ENCODE data around the gene LRCH3. TPM values are rescaled to one million over a fixed set of nuclear protein-coding genes. Genes with fewer than 3 reads are reported as not detected.

Gene LRCH3
- total RNA-seq, 1 donor from 2014 or later: 99.0 TPM

DNA sequence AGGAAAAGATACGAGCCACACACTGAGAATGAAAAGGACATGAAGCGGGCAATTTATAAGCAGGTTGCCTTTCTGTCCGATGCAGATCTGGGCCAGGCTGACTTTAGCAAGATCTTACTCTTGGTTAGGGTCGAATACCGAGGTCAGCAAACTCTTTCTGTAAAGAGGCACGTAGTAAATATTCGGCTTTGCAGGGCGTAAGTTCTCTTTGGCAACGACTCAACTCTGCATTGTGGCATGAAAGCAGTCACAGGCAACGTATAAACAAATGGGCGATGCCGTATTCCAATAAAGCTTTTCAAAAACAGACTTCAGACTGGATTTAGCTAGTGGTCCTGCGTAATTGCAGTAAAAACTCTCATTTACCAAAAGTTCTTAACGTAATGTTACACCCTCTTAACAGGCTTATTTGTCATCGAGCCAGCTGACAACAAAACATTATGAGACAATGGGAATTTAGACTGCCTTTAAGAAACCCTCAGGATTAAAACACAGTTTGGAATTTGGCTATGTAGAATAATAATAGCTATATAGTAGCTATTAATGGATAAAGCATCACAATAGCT is 145.8 kb downstream of the LRCH3 start:
- TF ChIP-seq, protein P1, sequence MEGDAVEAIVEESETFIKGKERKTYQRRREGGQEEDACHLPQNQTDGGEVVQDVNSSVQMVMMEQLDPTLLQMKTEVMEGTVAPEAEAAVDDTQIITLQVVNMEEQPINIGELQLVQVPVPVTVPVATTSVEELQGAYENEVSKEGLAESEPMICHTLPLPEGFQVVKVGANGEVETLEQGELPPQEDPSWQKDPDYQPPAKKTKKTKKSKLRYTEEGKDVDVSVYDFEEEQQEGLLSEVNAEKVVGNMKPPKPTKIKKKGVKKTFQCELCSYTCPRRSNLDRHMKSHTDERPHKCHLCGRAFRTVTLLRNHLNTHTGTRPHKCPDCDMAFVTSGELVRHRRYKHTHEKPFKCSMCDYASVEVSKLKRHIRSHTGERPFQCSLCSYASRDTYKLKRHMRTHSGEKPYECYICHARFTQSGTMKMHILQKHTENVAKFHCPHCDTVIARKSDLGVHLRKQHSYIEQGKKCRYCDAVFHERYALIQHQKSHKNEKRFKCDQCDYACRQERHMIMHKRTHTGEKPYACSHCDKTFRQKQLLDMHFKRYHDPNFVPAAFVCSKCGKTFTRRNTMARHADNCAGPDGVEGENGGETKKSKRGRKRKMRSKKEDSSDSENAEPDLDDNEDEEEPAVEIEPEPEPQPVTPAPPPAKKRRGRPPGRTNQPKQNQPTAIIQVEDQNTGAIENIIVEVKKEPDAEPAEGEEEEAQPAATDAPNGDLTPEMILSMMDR (IDR thresholded peaks at IDR 0.05): no peak
- TF ChIP-seq POLR2AphosphoS5 (IDR thresholded peaks at IDR 0.05; ENCODE audit: insufficient read depth in 1 of 2, low read depth in 1 of 2) (no peak), POLR2A (IDR thresholded peaks at IDR 0.05) (no peak)
- no peaks in the 10 kb centered on the region for H3K4me1 ChIP-seq
- H3K27ac ChIP-seq: no peak overlapping the region
- H3K36me3 ChIP-seq: no peaks in the 10 kb centered on the region
- H3K9me3 ChIP-seq: no peaks in the 10 kb centered on the region
- H3K4me3 ChIP-seq: no peak overlapping the region
- no peak for DNase-seq (ENCODE audit: extremely low spot score in 2 of 2)
- intact Hi-C loops (cut with DNase I): no loop called here
- no peaks in the 10 kb centered on the region for H3K27me3 ChIP-seq

Small RNAs within 50 kb of the gene (small RNA-seq; reads per million reads assigned to genes)
- gene RNU6-858P: not detected

Other genes starting within 250 kb of the LRCH3 start
- gene BDH1, start 235.3 kb upstream of the LRCH3 start, total RNA-seq: 30.2 TPM
- gene RUBCN, start 54.4 kb upstream of the LRCH3 start, total RNA-seq: 48.6 TPM
- gene FYTTD1, start 41.4 kb upstream of the LRCH3 start, total RNA-seq: 44.0 TPM
- 371 TPM for gene RPL35A, start 158.9 kb downstream of the LRCH3 start, total RNA-seq
- gene LMLN, start 169.0 kb downstream of the LRCH3 start, total RNA-seq: 18.9 TPM

Measured in vagina (tissue), 2 donors.